ENCODE results near the gene FRMD4A.
"Not testable (repeated sequence)": the region's sequence is repeated elsewhere in the genome, so short reads cannot be mapped to it uniquely, and the experiment has no call there.

FRMD4A gene

GRCh38 chr10:13977861-13978532 lies 352.7 kb downstream of the FRMD4A start:
- Histone ChIP-seq H3K4me3 (no peak overlapping the region), H3K27ac (peak overlapping the region in 3 of 21 experiments; percentile 4 to 64 (median 18))

DNA sequence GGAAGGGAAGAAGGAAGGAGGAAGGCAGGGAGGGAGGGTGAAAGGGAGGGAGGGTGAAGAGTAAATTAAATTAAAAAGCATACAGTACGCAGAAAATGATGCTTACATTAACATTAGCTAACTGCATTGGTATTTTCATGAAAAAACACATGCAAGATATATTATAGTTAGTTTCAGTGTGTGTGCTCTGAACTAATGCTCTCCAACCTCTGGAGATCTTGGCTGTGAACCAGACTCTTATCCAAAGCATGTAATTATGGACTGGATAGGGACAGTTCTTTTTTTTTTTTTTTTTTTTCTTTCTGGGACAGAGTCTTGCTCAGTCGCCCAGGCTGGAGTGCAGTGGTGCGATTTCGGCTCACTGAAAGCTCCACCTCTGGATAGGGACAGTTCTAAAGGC lies 357.0 kb downstream of the FRMD4A start:
- H3K27ac ChIP-seq: no peak overlapping the region
- H3K4me3 ChIP-seq: no peak overlapping the region

DNA sequence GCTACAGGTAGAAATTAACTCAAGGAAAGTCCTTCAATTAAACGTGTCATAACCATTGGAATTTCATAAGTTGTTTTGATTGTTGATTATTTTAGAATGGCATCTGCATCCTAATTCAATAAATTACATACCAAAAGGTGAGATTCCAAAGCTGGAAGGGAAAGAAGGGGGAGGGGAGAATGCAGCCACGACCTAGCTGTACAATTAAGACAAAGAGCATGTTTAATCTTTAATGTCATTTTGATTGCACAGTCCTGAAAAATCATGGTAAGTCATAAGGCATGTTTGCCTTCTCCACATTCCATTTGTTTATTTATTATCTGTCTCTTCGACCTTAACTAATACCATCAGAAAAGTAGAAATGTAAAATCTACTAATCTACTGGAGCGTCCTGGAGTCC lies 358.1 kb downstream of the FRMD4A start:
- no peak overlapping the region for H3K4me3 ChIP-seq
- no peak overlapping the region for H3K27ac ChIP-seq

GRCh38 chr10:13971601-13972475 lies 358.9 kb downstream of the FRMD4A start:
- no peak overlapping the region for H3K27ac ChIP-seq
- H3K4me3 ChIP-seq: no peak overlapping the region

DNA sequence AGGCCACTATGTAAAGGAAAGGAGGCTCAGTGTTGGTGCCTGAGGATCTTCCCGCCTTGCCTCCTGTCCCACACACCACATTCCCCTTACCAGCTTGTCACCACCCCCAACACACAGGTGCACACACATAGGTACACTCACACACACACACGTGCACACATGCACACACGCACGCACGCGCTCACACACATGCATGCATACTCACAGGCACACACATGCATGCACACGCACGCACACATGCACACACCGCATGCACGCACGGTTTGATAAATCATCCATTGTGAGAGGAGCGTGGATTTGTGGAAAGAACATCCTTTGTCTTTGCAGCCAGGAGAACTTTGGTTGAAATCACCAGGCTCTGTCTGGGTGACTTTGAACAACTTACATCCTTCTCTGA lies 359.8 kb downstream of the FRMD4A start:
- Histone ChIP-seq H3K27ac (no peak overlapping the region), H3K4me3 (no peak overlapping the region)

- no peak overlapping the region for H3K4me3 ChIP-seq
- H3K27ac ChIP-seq: no peak overlapping the region
Observed at GRCh38 chr10:13970236-13970956, 360.3 kb downstream of the FRMD4A start.

DNA sequence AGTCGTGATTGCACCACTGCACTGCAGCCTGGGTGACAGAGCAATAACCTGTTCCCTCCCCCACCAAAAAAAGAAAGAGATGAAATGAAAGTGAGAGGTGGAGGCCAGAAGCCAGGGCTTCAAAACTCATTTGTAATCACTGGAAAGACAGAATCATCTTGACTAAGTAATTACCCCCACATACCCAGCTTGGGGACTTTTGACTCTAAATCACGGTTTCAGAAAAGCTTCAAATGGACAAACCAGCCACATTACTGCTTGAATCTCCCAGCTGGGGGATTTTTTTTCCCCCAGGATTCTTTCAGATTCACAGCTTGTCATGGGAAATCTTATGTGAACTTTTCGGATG lies 361.0 kb downstream of the FRMD4A start:
- Histone ChIP-seq H3K4me3 (no peak overlapping the region), H3K27ac (no peak overlapping the region)

DNA sequence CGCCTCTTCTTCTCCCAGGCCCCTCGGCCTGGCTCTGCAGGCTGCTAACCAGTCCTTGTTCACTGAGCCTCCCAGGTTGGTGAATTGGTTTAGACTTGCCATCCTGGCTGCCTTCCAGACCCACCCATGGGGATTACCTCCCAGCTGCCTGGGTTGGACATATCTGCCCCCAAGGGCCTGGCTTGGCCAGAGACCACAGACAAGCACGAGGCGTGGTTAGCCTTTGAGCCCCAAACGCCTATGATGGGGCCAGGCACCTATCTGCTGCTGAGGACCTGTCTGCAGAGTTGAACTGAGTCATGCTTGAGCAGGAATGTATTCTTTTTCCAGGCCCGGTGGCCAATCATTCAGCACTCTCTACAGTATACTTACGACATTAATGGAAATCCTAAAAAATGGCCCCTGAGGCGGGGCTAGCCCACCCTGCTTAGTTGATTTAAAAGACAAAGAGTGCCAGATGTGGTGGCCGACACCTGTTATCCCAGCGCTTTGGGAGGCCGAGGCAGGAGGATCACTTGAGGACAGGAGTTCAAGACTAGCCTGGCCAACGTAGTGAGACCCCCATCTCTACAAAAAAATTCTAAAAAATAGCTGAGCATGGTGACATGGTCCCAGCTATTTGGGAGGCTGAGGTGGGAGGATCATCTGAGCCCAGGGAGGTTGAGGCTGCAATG lies 361.5 kb downstream of the FRMD4A start:
- H3K4me3 ChIP-seq: no peak overlapping the region
- H3K27ac ChIP-seq: no peak overlapping the region

DNA sequence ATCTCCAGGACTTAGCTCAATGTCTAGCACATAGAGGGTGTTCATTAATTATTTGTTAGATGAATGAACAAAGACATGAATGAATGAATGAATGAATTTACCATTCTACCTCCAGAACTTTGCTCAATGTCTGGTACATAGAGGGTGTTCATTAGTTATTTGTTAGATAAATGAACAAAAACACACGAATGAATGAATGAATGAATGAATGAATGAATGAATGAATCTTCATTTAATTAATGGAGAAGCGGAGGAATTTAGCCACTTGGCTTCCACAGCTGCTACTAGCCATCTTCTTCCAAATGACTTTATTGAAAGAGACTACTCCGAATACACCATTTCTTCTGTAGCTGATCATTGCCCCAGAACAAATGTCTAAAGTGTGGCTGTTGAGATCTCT lies 368.9 kb downstream of the FRMD4A start:
- Histone ChIP-seq H3K27ac (no peak overlapping the region), H3K4me3 (no peak overlapping the region)

- peak overlapping the region in 3 of 21 experiments; percentile 52 to 64 (median 59) for H3K27ac ChIP-seq
- no peak overlapping the region for H3K4me3 ChIP-seq
Observed at GRCh38 chr10:13961097-13961496, 369.6 kb downstream of the FRMD4A start.

DNA sequence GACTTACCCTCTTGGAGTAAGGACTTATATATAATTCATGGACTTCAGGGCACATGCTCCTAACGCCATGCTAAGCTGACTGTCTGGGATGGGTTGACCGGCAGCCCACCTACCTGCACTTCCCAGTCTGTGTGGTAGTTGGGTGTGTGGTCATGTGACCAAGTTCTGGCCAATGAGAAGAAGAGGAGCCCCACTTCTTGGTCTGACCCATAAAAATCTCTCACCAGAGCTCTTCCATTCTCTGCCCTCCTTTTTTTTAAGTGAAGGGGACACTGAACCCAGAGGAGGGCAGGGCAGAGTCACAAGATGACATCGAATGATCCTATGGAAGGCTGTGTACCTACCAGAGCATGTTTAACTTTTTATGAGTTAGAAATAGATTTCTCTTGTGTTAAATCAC lies 370.1 kb downstream of the FRMD4A start:
- peak overlapping the region in 6 of 21 experiments; percentile 3 to 64 (median 40) for H3K27ac ChIP-seq

DNA sequence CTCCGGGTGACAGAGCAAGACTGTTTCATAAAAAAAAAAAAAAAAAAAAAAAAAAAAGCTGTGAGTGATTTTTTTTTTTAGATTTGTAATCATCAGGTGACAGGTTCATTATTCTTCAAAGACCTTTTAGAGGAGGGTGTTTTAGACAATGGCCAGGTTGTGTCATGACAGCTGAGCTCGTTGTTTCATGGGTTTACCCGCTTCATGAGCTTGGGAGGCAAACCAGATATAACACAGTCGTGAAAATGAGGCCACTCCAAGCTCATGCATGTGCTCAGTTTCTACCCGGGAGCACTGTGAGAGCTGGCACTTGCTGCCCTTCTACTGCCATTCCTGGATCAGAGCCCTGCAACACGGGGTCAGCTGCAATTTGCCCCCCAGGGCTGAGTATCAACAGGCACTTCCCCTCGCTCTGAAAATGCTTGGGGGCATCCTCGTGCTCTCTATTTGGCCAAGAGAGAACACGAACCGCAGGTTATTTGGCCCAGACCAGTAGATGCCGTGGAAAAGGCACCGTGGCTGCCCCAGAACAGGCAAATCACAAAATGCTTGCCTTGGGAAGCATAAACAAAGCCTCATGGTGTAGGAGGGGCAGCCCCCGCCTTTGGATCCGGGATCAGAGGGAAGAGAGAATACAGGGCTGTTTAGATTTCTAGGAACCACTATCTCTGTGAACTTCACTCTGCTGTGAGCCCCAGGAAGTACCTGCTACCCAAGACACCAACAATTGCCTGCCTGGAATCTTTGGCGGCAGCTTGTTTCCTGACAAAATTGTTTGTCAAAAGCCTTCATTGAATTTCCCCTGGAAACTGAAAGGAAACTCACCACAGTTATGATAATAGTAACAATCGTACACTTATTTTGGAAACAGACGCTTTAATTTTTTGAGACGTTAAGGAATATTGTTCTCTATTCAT lies 371.0 kb downstream of the FRMD4A start:
- Histone ChIP-seq H3K27ac (peak overlapping the region in 8 of 21 experiments; percentile 7 to 64 (median 45)), H3K4me3 (no peak overlapping the region)

More for the DNA sequence above, 370.1 kb downstream of the FRMD4A start:
- no peak overlapping the region for H3K4me3 ChIP-seq

- Histone ChIP-seq H3K4me3 (no peak overlapping the region), H3K27ac (no peak overlapping the region)
Observed at GRCh38 chr10:13957856-13958255, 372.9 kb downstream of the FRMD4A start.

DNA sequence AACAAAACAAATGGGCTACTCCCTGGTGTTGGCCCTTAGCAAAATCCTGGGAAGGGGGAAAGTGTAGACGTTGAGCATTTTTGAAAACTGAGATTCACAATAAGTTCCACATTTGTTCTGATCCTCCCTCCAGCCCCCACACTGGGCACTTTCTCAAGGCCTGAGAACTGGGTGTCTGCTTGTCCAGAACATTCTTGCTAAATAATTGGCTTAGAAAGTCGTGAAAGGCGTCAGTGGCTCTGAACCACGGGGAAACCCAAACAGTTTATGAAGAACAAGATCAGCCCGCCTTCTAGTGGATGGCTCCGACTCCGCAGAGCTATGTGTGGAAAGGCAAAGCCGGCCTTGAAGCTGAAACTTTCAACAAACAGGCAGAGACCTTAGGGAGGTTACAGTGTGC lies 373.9 kb downstream of the FRMD4A start:
- H3K27ac ChIP-seq: peak overlapping the region in 6 of 21 experiments; percentile 15 to 61 (median 26)
- no peak overlapping the region for H3K4me3 ChIP-seq

DNA sequence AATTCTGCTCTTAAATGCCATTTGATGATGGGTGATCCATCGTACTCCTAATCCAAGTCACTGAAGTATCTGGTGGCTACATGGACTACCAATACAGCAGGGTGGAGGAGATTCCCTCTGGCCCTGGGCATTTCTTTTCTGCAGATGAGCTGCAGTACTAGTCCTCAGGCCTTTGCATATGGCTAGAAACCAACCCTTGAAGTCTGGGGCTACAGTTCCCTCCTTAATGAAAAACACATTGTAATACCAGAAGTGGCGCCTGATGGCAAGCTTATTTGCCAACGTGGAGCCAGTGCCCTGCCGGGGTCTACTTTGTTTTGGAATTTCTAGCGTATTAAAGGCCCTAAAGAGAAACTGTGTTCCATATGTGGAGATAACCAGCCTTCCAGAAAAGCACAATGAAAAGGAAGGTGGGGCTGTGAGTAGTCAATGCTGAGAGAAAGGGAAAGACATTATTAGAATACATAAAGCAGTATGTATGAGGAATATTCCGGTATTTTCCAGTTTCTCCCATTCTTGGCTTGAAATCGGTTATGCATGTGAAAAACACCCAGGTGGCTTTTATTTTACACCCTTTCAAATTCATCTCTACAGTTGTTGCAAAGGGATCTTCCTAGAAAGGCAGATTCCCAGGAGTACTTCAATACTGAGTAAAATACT lies 375.2 kb downstream of the FRMD4A start:
- H3K27ac ChIP-seq: peak overlapping the region in 1 of 21 experiments; percentile 26

DNA sequence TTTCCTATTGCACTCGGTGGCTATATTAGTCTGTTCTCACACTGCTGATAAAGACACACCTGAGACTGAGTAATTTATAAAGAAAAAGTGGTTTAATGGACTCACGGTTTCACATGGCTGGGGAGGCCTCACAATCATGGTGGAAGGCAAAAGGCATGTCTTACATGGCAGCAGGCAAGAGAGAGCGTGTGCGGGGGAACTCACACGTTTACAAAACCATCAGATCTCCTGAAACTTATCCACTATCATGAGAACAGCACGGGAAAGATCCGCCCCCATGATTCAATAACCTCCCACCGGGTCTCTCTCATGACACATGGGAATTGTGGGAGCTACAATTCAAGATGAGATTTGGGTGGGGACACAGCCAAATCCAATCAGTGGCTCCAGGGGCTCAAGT lies 376.5 kb downstream of the FRMD4A start:
- not testable (repeated sequence) for H3K27ac ChIP-seq, H3K4me3 ChIP-seq

More for the DNA sequence above, 375.2 kb downstream of the FRMD4A start:
- H3K4me3 ChIP-seq: no peak overlapping the region

DNA sequence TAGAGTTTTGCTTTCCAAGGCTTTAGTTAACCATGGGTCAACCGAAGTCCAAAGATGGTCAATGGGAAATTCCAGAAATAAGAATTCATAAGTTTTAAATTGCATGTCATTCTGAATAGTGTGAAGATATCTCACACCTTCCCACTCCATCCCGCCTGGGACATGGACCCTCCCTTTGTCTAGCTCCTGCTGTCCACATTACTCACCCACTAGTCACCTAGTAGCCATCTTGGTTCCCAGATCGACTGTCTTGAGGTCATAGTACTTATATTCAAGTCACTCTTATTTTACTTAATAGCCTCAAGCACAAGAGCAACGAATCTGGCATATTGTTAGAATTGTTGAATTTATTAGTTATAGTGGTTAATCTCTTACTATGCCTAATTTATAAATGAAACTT lies 377.4 kb downstream of the FRMD4A start:
- H3K4me3 ChIP-seq: no peak overlapping the region
- no peak overlapping the region for H3K27ac ChIP-seq

DNA sequence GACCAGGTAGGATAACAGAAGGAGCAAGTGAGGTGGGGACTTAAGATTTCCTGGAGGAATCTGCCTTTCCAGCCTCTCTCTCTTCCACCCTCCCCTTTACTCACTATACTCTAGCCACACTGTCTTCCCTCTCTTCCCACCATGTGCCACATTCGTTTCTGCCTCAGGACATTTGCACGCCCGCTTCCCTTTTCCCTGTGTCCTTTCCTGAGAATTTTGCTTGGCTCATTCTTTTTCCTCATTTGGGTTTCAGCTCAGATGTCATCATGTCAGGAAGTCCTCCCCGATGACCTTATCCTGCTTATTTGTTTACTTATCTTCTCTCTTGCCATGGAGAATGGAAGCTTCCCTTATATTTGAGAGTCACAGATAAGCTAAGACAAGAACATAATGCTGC lies 380.2 kb downstream of the FRMD4A start:
- H3K4me3 ChIP-seq: no peak overlapping the region
- peak overlapping the region in 4 of 21 experiments; percentile 24 to 64 (median 44) for H3K27ac ChIP-seq

Measured in skin epidermis (tissue), 12 donors.